Mucosa of stomach (tissue), 1 donor: ENCODE results near the gene RHBDL1.
A peak's percentile ranks its signal among the peaks of the same experiment; 100 is the strongest.
"Not testable (repeated sequence)": the region's sequence is repeated elsewhere in the genome, so short reads cannot be mapped to it uniquely, and the experiment has no call there.

Source experiments
- H3K27me3 ChIP-seq: one replicate; pipeline ENCODE4 v1.7.0; 2013; ENCODE audit warnings: mild to moderate bottlenecking, low read length; ENCODE audit not compliant: control insufficient read depth, insufficient read depth
- H3K36me3 ChIP-seq: one replicate; pipeline ENCODE4 v1.7.0; 2013; ENCODE audit warnings: low read length; ENCODE audit not compliant: control insufficient read depth, insufficient read depth
- H3K4me1 ChIP-seq: one replicate; pipeline ENCODE4 v1.7.0; 2013; ENCODE audit warnings: mild to moderate bottlenecking, low read length; ENCODE audit not compliant: control insufficient read depth, insufficient read depth
- H3K4me3 ChIP-seq: one replicate; pipeline ENCODE4 v1.7.0; 2013; ENCODE audit warnings: low read length
- H3K9ac ChIP-seq: one replicate; pipeline ENCODE4 v1.7.0; 2013; ENCODE audit warnings: mild to moderate bottlenecking, low read length, moderate library complexity
- H3K9me3 ChIP-seq: one replicate; pipeline ENCODE4 v1.7.0; 2013; ENCODE audit warnings: mild to moderate bottlenecking, low read length, moderate library complexity; ENCODE audit not compliant: control insufficient read depth
- donor health status: Pancreatic carcinoma.

The RHBDL1 gene

GRCh38 chr16:712740-713250 is 37.3 kb downstream of the RHBDL1 start:
- peaks cover 63% of the 10 kb centered on the region for H3K27me3 ChIP-seq
- not testable (repeated sequence) for H3K9ac ChIP-seq, H3K4me3 ChIP-seq, H3K36me3 ChIP-seq, H3K9me3 ChIP-seq
- peaks cover 16% of the 10 kb centered on the region for H3K4me1 ChIP-seq

GRCh38 chr16:714079-714478 is 38.6 kb downstream of the RHBDL1 start:
- peaks cover 24% of the 10 kb centered on the region for H3K4me1 ChIP-seq
- H3K9ac ChIP-seq = no peak overlapping the region
- no peaks in the 10 kb centered on the region for H3K36me3 ChIP-seq
- peaks cover 50% of the 10 kb centered on the region for H3K27me3 ChIP-seq
- H3K9me3 ChIP-seq = no peaks in the 10 kb centered on the region
- no peak overlapping the region for H3K4me3 ChIP-seq

GRCh38 chr16:714558-715476 is 39.3 kb downstream of the RHBDL1 start, which contains the start of gene METRN:
METRN (plus strand) TSS chr16:715118; CDS start chr16:715290, 172 bp downstream.
- H3K9me3 ChIP-seq = no peaks in the 10 kb centered on the region
- H3K27me3 ChIP-seq = peaks cover 42% of the 10 kb centered on the region
- no peaks in the 10 kb centered on the region for H3K36me3 ChIP-seq
- H3K9ac ChIP-seq = peak within 1 kb of the TSS; percentile 3
- peaks cover 31% of the 10 kb centered on the region for H3K4me1 ChIP-seq
- H3K4me3 ChIP-seq = no peak within 1 kb of the TSS

GRCh38 chr16:715477-716199 is 40.2 kb downstream of the RHBDL1 start:
- Histone ChIP-seq H3K4me1 (peaks cover 37% of the 10 kb centered on the region), H3K27me3 (peaks cover 34% of the 10 kb centered on the region)

GRCh38 chr16:716200-716568 is 40.7 kb downstream of the RHBDL1 start:
- Histone ChIP-seq H3K4me1 (peaks cover 37% of the 10 kb centered on the region), H3K9ac (peak overlapping the region; percentile 3), H3K36me3 (no peaks in the 10 kb centered on the region), H3K4me3 (no peak overlapping the region), H3K9me3 (no peaks in the 10 kb centered on the region), H3K27me3 (peaks cover 29% of the 10 kb centered on the region)

More at GRCh38 chr16:715477-716199, 40.2 kb downstream of the RHBDL1 start:
- Histone ChIP-seq H3K9me3 (no peaks in the 10 kb centered on the region), H3K36me3 (no peaks in the 10 kb centered on the region), H3K9ac (peak overlapping the region; percentile 3), H3K4me3 (no peak overlapping the region)

GRCh38 chr16:716768-717325 is 41.4 kb downstream of the RHBDL1 start:
- Histone ChIP-seq H3K27me3 (peaks cover 24% of the 10 kb centered on the region), H3K9me3 (no peaks in the 10 kb centered on the region), H3K36me3 (no peaks in the 10 kb centered on the region), H3K4me3 (no peak overlapping the region), H3K9ac (no peak overlapping the region), H3K4me1 (peaks cover 42% of the 10 kb centered on the region)

GRCh38 chr16:717450-718245 is 42.2 kb downstream of the RHBDL1 start:
- peaks cover 44% of the 10 kb centered on the region for H3K4me1 ChIP-seq
- no peaks in the 10 kb centered on the region for H3K36me3 ChIP-seq
- no peak overlapping the region for H3K4me3 ChIP-seq
- H3K9me3 ChIP-seq = no peaks in the 10 kb centered on the region
- H3K27me3 ChIP-seq = peaks cover 24% of the 10 kb centered on the region
- H3K9ac ChIP-seq = no peak overlapping the region

- no peaks in the 10 kb centered on the region for H3K36me3 ChIP-seq
- peaks cover 24% of the 10 kb centered on the region for H3K27me3 ChIP-seq
- no peak overlapping the region for H3K4me3 ChIP-seq
- no peaks in the 10 kb centered on the region for H3K9me3 ChIP-seq
- H3K4me1 ChIP-seq = peaks cover 44% of the 10 kb centered on the region
- no peak overlapping the region for H3K9ac ChIP-seq
These were observed 42.9 kb downstream of the RHBDL1 start for GRCh38 chr16:718389-718788.

- no peaks in the 10 kb centered on the region for H3K36me3 ChIP-seq
- H3K4me3 ChIP-seq = no peak overlapping the region
- H3K4me1 ChIP-seq = peaks cover 44% of the 10 kb centered on the region
- no peaks in the 10 kb centered on the region for H3K9me3 ChIP-seq
- H3K27me3 ChIP-seq = peaks cover 21% of the 10 kb centered on the region
- no peak overlapping the region for H3K9ac ChIP-seq
These were observed 43.5 kb downstream of the RHBDL1 start for GRCh38 chr16:718922-719321.

- H3K9me3 ChIP-seq = no peaks in the 10 kb centered on the region
- H3K27me3 ChIP-seq = peaks cover 16% of the 10 kb centered on the region
- peak overlapping the region; percentile 76 for H3K9ac ChIP-seq
- peak overlapping the region; percentile 56 for H3K4me3 ChIP-seq
- H3K4me1 ChIP-seq = peaks cover 40% of the 10 kb centered on the region
- H3K36me3 ChIP-seq = no peaks in the 10 kb centered on the region
These were observed 44.5 kb downstream of the RHBDL1 start for GRCh38 chr16:719815-720446.

- H3K4me1 ChIP-seq = peaks cover 40% of the 10 kb centered on the region
- no peaks in the 10 kb centered on the region for H3K9me3 ChIP-seq
- peak overlapping the region; percentile 56 for H3K4me3 ChIP-seq
- H3K9ac ChIP-seq = peak overlapping the region; percentile 76
- H3K27me3 ChIP-seq = peaks cover 22% of the 10 kb centered on the region
- no peaks in the 10 kb centered on the region for H3K36me3 ChIP-seq
These were observed 45.0 kb downstream of the RHBDL1 start for GRCh38 chr16:720447-720989.
